Fibroblast of peridontal ligament (primary cell): ENCODE measurements around the gene SLC4A3.

Source experiments
- DNase-seq: peaks from one replicate; pipeline ENCODE4 v3.0.0-alpha.2; 2010; ENCODE audit errors: extremely low read depth

SLC4A3 gene

GRCh38 chr2:219613461-219614070 is 13.9 kb upstream of the SLC4A3 start:
- DNase-seq, result no peak

GRCh38 chr2:219614076-219614860 is 13.2 kb upstream of the SLC4A3 start:
- no peak for DNase-seq

GRCh38 chr2:219615036-219615435 is 12.4 kb upstream of the SLC4A3 start:
- DNase-seq, result no peak

- no peak for DNase-seq
These were observed 11.5 kb upstream of the SLC4A3 start for GRCh38 chr2:219615894-219616293.

GRCh38 chr2:219616550-219616949 is 10.9 kb upstream of the SLC4A3 start:
- DNase-seq, result no peak

- DNase-seq, result no peak
These were observed 8.7 kb upstream of the SLC4A3 start for GRCh38 chr2:219618733-219619122.

GRCh38 chr2:219619235-219619634 is 8.2 kb upstream of the SLC4A3 start:
- no peak for DNase-seq

- DNase-seq, result no peak
These were observed 6.9 kb upstream of the SLC4A3 start for GRCh38 chr2:219620546-219620945.

- no peak for DNase-seq
These were observed 5.5 kb upstream of the SLC4A3 start for GRCh38 chr2:219621935-219622334.

- no peak for DNase-seq
These were observed 5.0 kb upstream of the SLC4A3 start for GRCh38 chr2:219622472-219622871.

GRCh38 chr2:219624565-219624964 is 2.9 kb upstream of the SLC4A3 start:
- no peak for DNase-seq

- no peak for DNase-seq
These were observed 2.3 kb upstream of the SLC4A3 start for GRCh38 chr2:219625179-219625578.

GRCh38 chr2:219626540-219626939 is 890 bp upstream of the SLC4A3 start:
- no peak for DNase-seq

GRCh38 chr2:219628235-219628985 is 980 bp downstream of the SLC4A3 start:
- no peak for DNase-seq

GRCh38 chr2:219628986-219629901 is 1.8 kb downstream of the SLC4A3 start:
- DNase-seq, result no peak

- DNase-seq, result no peak
These were observed 2.7 kb downstream of the SLC4A3 start for GRCh38 chr2:219629976-219630695.

- DNase-seq, result no peak
These were observed 3.5 kb downstream of the SLC4A3 start for GRCh38 chr2:219630770-219631405.

- DNase-seq, result no peak
These were observed 4.0 kb downstream of the SLC4A3 start for GRCh38 chr2:219631406-219631891.

- DNase-seq, result no peak
These were observed 4.7 kb downstream of the SLC4A3 start for GRCh38 chr2:219631904-219632759.

GRCh38 chr2:219632760-219633105 is 5.3 kb downstream of the SLC4A3 start:
- no peak for DNase-seq
